GM12878 (cell line): ENCODE results near the gene BEST1. TPM values are rescaled to one million over a fixed set of nuclear protein-coding genes. Genes with fewer than 3 reads are reported as not detected.
A peak's percentile ranks its signal among the peaks of the same experiment; 100 is the strongest.

Experiments
- BHLHE40 ChIP-seq, 2 experiments: fragments of 450-650 bp in 1 of 2; IDR thresholded peaks; 2 replicates each; pipeline ENCODE4 v1.6.1; 2011 to 2017; ENCODE audit warnings: low read depth in 2 of 2, borderline replicate concordance in 1 of 2, improper control_type of control experiment in 1 of 2, low read length in 1 of 2, mild to moderate bottlenecking in 1 of 2
- BMI1 ChIP-seq: fragments of 450-650 bp; IDR thresholded peaks from 2 replicates; pipeline ENCODE4 v1.6.1; 2016; ENCODE audit warnings: mild to moderate bottlenecking, moderate library complexity, borderline replicate concordance
- CBX5 ChIP-seq: sonication (generic); IDR thresholded peaks from 2 replicates; pipeline ENCODE4 v1.6.1; 2016; ENCODE audit warnings: low read depth, moderate library complexity, mild to moderate bottlenecking, inconsistent platforms
- CREB1 ChIP-seq: IDR thresholded peaks from 2 replicates; pipeline ENCODE4 v1.6.1; 2012; ENCODE audit warnings: low read depth, mild to moderate bottlenecking, inconsistent platforms
- GABPA ChIP-seq: IDR thresholded peaks from 2 replicates; pipeline ENCODE4 v1.6.1; 2014; ENCODE audit warnings: antibody characterized with exemption, low read depth, mild to moderate bottlenecking, inconsistent platforms
- HDAC6 ChIP-seq: fragments of 200-600 bp; sonication (generic); IDR thresholded peaks from one replicate; pipeline ENCODE4 v1.8.0; 2017; ENCODE audit warnings: antibody characterized with exemption; ENCODE audit not compliant: unreplicated experiment
- KLF5 ChIP-seq: fragments of 450-650 bp; IDR thresholded peaks from 2 replicates; pipeline ENCODE4 v1.6.1; 2014; ENCODE audit warnings: mild to moderate bottlenecking; ENCODE audit not compliant: partially characterized antibody
- MEF2B ChIP-seq: fragments of 450-650 bp; IDR thresholded peaks from 2 replicates; pipeline ENCODE4 v1.6.1; 2018; ENCODE audit warnings: mild to moderate bottlenecking, moderate library complexity; ENCODE audit not compliant: partially characterized antibody, poor library complexity, severe bottlenecking
- MTA3 ChIP-seq: IDR thresholded peaks from 2 replicates; pipeline ENCODE4 v1.6.1; 2012; ENCODE audit warnings: low read length, inconsistent platforms, borderline replicate concordance
- NFIC ChIP-seq: IDR thresholded peaks from 2 replicates; pipeline ENCODE4 v1.6.1; 2012; ENCODE audit warnings: low read depth, mild to moderate bottlenecking, inconsistent platforms, low read length, moderate library complexity
- NFYB ChIP-seq: IDR thresholded peaks from 2 replicates; pipeline ENCODE4 v1.6.1; 2011; ENCODE audit warnings: low read depth, mild to moderate bottlenecking, low read length, improper control_type of control experiment, moderate library complexity; ENCODE audit not compliant: insufficient read depth
- PBX3 ChIP-seq: IDR thresholded peaks from 2 replicates; pipeline ENCODE4 v1.6.1; 2011; ENCODE audit warnings: mild to moderate bottlenecking, low read depth, low read length, moderate library complexity; ENCODE audit not compliant: insufficient replicate concordance
- SIX5 ChIP-seq: IDR thresholded peaks from 2 replicates; pipeline ENCODE4 v1.6.1; 2011; ENCODE audit warnings: mild to moderate bottlenecking, low read depth, low read length, moderate library complexity; ENCODE audit not compliant: severe bottlenecking
- SMAD5 ChIP-seq: IDR thresholded peaks from 2 replicates; pipeline ENCODE4 v1.6.1; 2016; ENCODE audit warnings: antibody characterized with exemption, low read depth
- STAT1 ChIP-seq: fragments of 450-650 bp; conservative IDR thresholded peaks from 2 replicates; pipeline ENCODE4 v1.6.1; 2014; ENCODE audit warnings: antibody characterized with exemption, mild to moderate bottlenecking
- ZBED1 ChIP-seq: IDR thresholded peaks from 2 replicates; pipeline ENCODE4 v1.6.1; 2016; ENCODE audit warnings: borderline replicate concordance
- ZNF384 ChIP-seq: IDR thresholded peaks from 2 replicates; pipeline ENCODE4 v1.6.1; 2012; ENCODE audit warnings: low read depth, mild to moderate bottlenecking, low read length, improper control_type of control experiment, borderline replicate concordance
- ZNF687 ChIP-seq: fragments of 450-650 bp; IDR thresholded peaks from 2 replicates; pipeline ENCODE4 v1.6.1; 2017; ENCODE audit warnings: mild to moderate bottlenecking, moderate library complexity
- polyA plus RNA-seq, 11 experiments: library from polyadenylated mRNA; depleted of rRNA in 4 of 11; unstranded in 6 of 11; stranded (reverse) in 5 of 11; fragments of >200 nt; fragmentation: Nextera tagmentation in 4 of 11; fragmentation: Illumina TruSeq in 1 of 11; extraction: Ambion mirVana in 4 of 11; extraction: Trizol in 1 of 11; gene quantifications; 1 replicate in 1 of 11; 2 replicates in 10 of 11; pipeline versions ENCODE4 v1.2.1 to v1.2.3, GENCODE V29; 2011 to 2016; ENCODE audit warnings: inconsistent platforms in 2 of 11, missing spikeins in 2 of 11, low read depth in 1 of 11
- total RNA-seq, 4 experiments: library from RNA; depleted of rRNA in 3 of 4; stranded (reverse); fragments of >200 nt in 3 of 4; fragmentation: Illumina TruSeq in 1 of 4; extraction: Trizol in 1 of 4; gene quantifications; 2 replicates each; pipeline versions ENCODE4 v1.2.1 to v1.2.3, GENCODE V29; 2013 to 2021
- TF ChIP-seq, protein P1 (sequence below): fragments of 450-650 bp; IDR thresholded peaks from 2 replicates; pipeline ENCODE4 v1.6.1; 2017; ENCODE audit warnings: mild to moderate bottlenecking, low read depth, inconsistent platforms; ENCODE audit not compliant: poor library complexity, severe bottlenecking
- TF ChIP-seq, protein P2 (sequence below): fragments of 450-650 bp; IDR thresholded peaks from 2 replicates; pipeline ENCODE4 v1.6.1; 2016; ENCODE audit warnings: mild to moderate bottlenecking

BEST1 gene
- total and polyA plus RNA-seq, 10 of the 15 experiments (the other 5 are each of a cell fraction or from before 2014, with no cell fraction given) = 0.03 to 3.4 (median 0.15) TPM; not detected in 1

DNA sequence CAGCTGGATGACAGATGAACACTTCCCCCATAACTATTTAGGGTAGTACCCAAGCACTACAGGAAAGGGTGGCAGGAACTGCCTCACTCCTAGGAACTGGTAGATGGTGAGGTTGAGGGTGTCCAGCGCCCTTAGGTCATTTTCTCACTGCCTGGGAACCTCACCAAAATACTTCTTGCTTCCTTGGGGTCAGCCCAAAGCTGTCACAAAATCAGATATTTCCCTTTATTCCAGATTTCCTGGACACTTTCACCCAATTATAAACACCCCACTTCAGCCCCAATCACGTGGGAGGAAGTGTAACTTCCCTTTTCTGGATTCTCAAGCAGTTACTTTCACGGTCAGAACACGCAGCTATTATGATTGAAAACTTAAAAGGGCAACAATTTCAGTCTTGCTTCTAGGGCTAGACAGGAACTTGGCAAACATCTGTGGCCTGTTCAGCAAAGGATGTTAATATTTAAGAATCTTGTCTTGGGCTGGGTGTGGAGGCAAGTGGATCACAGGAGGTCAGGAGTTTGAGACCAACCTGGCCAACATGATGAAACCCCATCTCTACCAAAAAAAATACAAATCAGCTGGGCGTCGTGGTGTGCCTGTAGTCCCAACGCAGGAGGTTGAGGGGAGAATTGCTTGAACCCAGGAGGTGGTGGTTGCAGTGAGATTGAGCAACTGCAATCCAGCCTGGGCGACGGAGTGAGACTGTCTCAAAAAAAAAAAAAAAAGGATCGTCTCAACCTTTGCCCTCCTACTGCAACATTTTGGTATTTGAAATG, 13.3 kb downstream of the BEST1 start (continued):
- TF ChIP-seq, protein P1, sequence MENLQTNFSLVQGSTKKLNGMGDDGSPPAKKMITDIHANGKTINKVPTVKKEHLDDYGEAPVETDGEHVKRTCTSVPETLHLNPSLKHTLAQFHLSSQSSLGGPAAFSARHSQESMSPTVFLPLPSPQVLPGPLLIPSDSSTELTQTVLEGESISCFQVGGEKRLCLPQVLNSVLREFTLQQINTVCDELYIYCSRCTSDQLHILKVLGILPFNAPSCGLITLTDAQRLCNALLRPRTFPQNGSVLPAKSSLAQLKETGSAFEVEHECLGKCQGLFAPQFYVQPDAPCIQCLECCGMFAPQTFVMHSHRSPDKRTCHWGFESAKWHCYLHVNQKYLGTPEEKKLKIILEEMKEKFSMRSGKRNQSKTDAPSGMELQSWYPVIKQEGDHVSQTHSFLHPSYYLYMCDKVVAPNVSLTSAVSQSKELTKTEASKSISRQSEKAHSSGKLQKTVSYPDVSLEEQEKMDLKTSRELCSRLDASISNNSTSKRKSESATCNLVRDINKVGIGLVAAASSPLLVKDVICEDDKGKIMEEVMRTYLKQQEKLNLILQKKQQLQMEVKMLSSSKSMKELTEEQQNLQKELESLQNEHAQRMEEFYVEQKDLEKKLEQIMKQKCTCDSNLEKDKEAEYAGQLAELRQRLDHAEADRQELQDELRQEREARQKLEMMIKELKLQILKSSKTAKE = peak; percentile 54
- peak; percentile 30; the same call in 1 of the 2 replicates for TF ChIP-seq ZNF384
- TF ChIP-seq GABPA = 0 out of 2 replicates have a peak, but pooled peaks have one; percentile 21
- TF ChIP-seq SIX5 = peak; percentile 14
- no peak for TF ChIP-seq NFYB
- TF ChIP-seq ZBED1 = peak; percentile 83
- TF ChIP-seq BMI1 = peak; percentile 37; the same call in 1 of the 2 replicates
- TF ChIP-seq ZNF687 = peak; percentile 66; the same call in 1 of the 2 replicates
- TF ChIP-seq SMAD5 = peak; percentile 60; the same call in 1 of the 2 replicates
- peak; percentile 97 for TF ChIP-seq MTA3
- peak; percentile 25; the same call in 1 of the 2 replicates for TF ChIP-seq CREB1
- peak; percentile 60 for TF ChIP-seq MEF2B
- TF ChIP-seq PBX3 = peak; percentile 29
- no peak for TF ChIP-seq STAT1
- TF ChIP-seq NFIC = peak; percentile 40; the same call in 1 of the 2 replicates
- TF ChIP-seq BHLHE40 (IDR thresholded peaks at IDR 0.05; ENCODE audit: borderline replicate concordance in 1 of 2, low read depth in 2 of 2, low read length in 1 of 2) = peak; percentile 57 to 74; a peak in 2 of 4 replicates
- no peak for TF ChIP-seq HDAC6
- TF ChIP-seq CBX5 = peak; percentile 37; the same call in 1 of the 2 replicates
- TF ChIP-seq KLF5 = no peak
- TF ChIP-seq, protein P2, sequence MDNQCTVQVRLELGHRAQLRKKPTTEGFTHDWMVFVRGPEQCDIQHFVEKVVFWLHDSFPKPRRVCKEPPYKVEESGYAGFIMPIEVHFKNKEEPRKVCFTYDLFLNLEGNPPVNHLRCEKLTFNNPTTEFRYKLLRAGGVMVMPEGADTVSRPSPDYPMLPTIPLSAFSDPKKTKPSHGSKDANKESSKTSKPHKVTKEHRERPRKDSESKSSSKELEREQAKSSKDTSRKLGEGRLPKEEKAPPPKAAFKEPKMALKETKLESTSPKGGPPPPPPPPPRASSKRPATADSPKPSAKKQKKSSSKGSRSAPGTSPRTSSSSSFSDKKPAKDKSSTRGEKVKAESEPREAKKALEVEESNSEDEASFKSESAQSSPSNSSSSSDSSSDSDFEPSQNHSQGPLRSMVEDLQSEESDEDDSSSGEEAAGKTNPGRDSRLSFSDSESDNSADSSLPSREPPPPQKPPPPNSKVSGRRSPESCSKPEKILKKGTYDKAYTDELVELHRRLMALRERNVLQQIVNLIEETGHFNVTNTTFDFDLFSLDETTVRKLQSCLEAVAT = 0 out of 2 replicates have a peak, but pooled peaks have one; percentile 25
